Activated T-helper 17 cell treated with anti-CD3 and anti-CD28 coated beads, Interleukin-2, amount 50 U/mL, for 72 hours (primary cell): Measurements from ENCODE around the gene ADAT1. TPM values are rescaled to one million over a fixed set of nuclear protein-coding genes. Genes with fewer than 3 reads are reported as not detected.

Experiments used
- ATAC-seq: fragments of 150-1000 bp; cut with Tn5 transposase; replicated peaks from 2 replicates; pipeline ENCODE4 v1.10.0; 2021; ENCODE audit warnings: mild to moderate bottlenecking, moderate library complexity
- H3K27ac Mint-ChIP-seq: one replicate; pipeline ENCODE4 v1.8.0; 2022; ENCODE audit warnings: mixed read lengths
- H3K27me3 Mint-ChIP-seq: one replicate; pipeline ENCODE4 v1.8.0; 2022; ENCODE audit warnings: mixed read lengths
- H3K36me3 Mint-ChIP-seq: one replicate; pipeline ENCODE4 v1.8.0; 2022; ENCODE audit warnings: low read depth, mild to moderate bottlenecking, mixed read lengths
- H3K4me1 Mint-ChIP-seq: one replicate; pipeline ENCODE4 v1.8.0; 2022; ENCODE audit warnings: mixed read lengths
- H3K4me3 Mint-ChIP-seq: one replicate; pipeline ENCODE4 v1.8.0; 2022; ENCODE audit warnings: mild to moderate bottlenecking, mixed read lengths
- H3K9me3 Mint-ChIP-seq: one replicate; pipeline ENCODE4 v1.8.0; 2022; ENCODE audit warnings: mixed read lengths
- total RNA-seq, 2 donors: library from RNA; stranded (reverse); gene quantifications; one replicate each; pipeline ENCODE4 v1.2.3, GENCODE V29; 2022

Gene ADAT1
- total RNA-seq, 2 donors from 2014 or later = 25.6 to 48.9 TPM

DNA sequence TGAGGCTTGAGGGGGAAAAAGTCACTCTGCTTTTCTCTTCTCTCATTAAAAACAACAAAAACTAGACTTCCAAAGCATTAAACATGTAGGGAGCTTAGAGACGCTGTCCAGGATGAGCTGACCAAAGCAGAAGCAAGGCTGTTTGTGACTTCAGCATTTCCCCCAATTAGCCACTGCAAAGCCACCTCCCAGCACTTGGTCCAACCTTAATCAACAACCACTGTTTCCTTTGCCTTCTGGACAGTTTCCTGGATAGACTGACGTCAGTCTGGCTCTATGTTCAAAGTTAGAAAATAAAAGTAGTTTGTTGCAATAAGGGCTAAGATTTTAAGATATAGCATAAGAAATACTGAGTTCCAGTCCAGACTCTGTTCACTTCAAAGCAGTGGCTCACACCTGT is 70.1 kb downstream of the ADAT1 start:
- Mint-ChIP-seq H3K27ac (no peak overlapping the region), H3K4me1 (peaks cover 5% of the 10 kb centered on the region), H3K9me3 (no peaks in the 10 kb centered on the region), H3K36me3 (no peaks in the 10 kb centered on the region), H3K27me3 (no peaks in the 10 kb centered on the region), H3K4me3 (no peak overlapping the region)
- no peak for ATAC-seq

DNA sequence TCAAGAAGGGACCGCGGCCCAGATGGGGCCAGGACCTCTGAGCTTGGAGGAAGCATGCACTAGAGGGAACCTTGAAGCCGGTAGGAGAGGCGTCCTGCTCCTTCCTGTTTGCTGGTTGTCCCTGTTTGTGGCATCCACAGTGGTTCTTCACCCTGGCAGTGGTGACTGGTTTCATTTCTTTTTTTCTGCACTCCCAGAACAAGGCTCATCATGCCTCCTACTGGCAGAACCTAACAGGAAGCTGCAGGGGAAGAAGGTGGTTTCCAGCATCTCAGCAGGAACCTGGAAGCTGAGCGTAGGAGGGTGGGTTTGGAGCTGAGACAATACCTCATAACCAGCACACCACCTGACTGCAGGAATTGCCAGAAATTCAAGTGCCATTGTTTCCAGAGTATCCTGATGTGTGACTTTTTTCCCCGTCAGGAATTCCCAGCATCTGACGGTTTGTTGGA is 72.8 kb downstream of the ADAT1 start:
- Mint-ChIP-seq H3K27me3 (no peaks in the 10 kb centered on the region), H3K36me3 (no peaks in the 10 kb centered on the region), H3K27ac (no peak overlapping the region), H3K4me3 (no peak overlapping the region), H3K9me3 (no peaks in the 10 kb centered on the region), H3K4me1 (no peaks in the 10 kb centered on the region)
- peak; percentile 79 for ATAC-seq

Other genes starting within 250 kb of the ADAT1 start
- gene CFDP1, start 189.8 kb downstream of the ADAT1 start, total RNA-seq = 10 to 100 TPM; 35.1 to 52.3 TPM
- gene TMEM170A, start 158.6 kb downstream of the ADAT1 start, total RNA-seq = 10 to 100 TPM; 22.6 to 30.8 TPM
- not detected for gene CHST6, start 127.8 kb downstream of the ADAT1 start, total RNA-seq
- not detected for gene CHST5, start 87.2 kb downstream of the ADAT1 start, total RNA-seq
- gene TMEM231, start 67.0 kb downstream of the ADAT1 start, total RNA-seq = 1 to 10 TPM; 2.1 to 3.2 TPM
- gene GABARAPL2, start 56.9 kb downstream of the ADAT1 start, total RNA-seq = 10 to 100 TPM; 67.3 to 69.4 TPM
- gene KARS1, start 24.4 kb upstream of the ADAT1 start, total RNA-seq = 100 to 1,000 TPM; 153 to 269 TPM
- gene TERF2IP, start 24.5 kb upstream of the ADAT1 start, total RNA-seq = 10 to 100 TPM; 56.7 to 67.1 TPM
- gene CPHXL2, start 53.7 kb upstream of the ADAT1 start, total RNA-seq = not detected
- gene DUXB, start 78.2 kb upstream of the ADAT1 start, total RNA-seq = not detected
- not detected for gene CPHXL, start 103.2 kb upstream of the ADAT1 start, total RNA-seq